NCI-H2171 treated with DMSO at 0.1 percent for 48 hours (cell line): Measurements from ENCODE around the gene TBC1D10B.

ENCODE experiments used
- DNase-seq: peaks from one replicate; lab custom pipeline; 2025; lab: John Stamatoyannopoulos, UW

TBC1D10B gene

DNA sequence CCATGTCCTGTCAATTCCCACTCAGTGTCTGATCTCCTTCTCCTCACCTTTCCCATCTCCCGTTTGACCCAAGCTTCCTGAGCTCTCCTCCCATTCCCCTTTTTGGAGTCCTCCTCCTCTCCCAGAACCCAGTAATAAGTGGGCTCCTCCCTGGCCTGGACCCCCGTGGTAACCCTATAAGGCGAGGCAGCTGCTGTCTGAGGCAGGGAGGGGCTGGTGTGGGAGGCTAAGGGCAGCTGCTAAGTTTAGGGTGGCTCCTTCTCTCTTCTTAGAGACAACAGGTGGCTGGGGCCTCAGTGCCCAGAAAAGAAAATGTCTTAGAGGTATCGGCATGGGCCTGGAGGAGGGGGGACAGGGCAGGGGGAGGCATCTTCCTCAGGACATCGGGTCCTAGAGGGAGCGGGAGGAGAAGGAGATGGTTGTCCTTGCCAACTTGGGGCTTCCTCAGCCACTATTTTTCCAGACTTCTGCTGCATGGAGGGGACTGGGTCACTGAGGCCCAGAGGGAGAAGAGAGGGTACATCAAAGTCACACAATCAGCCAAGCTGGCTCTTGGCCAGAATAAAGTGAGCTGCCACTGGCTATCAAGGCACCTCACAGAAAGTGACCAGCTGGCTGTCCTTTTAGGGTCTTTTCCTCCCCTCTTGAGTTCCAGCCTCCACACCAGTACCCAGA lies 1.9 kb upstream of the TBC1D10B start:
- no peak for DNase-seq

DNA sequence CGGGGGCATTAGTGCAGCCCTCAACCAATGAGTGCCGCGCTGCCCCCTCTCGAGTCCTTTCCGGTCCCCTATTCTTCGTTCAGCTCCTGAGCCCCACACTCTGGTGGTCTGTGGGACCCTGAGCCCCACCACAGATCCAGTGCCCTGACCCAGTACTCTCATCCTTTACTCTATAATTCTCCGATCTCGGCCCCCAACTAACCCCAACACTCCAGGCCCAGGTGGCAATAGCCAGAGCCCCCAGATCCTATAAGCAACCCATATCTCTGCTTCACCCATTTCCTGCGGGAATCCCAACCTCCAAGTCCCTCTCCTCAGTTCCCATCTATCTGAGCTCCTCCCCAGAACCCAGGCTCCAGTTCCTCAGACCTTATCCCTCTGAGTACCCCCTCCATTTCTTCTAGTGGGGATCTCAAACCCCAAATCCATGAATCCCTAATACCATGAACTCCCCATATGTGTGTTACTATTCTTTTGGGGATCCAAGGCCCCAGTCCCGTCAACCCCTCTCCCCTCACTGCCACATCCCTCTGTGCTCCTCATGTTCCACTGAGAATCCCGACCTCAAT lies 1.0 kb upstream of the TBC1D10B start:
- no peak for DNase-seq

DNA sequence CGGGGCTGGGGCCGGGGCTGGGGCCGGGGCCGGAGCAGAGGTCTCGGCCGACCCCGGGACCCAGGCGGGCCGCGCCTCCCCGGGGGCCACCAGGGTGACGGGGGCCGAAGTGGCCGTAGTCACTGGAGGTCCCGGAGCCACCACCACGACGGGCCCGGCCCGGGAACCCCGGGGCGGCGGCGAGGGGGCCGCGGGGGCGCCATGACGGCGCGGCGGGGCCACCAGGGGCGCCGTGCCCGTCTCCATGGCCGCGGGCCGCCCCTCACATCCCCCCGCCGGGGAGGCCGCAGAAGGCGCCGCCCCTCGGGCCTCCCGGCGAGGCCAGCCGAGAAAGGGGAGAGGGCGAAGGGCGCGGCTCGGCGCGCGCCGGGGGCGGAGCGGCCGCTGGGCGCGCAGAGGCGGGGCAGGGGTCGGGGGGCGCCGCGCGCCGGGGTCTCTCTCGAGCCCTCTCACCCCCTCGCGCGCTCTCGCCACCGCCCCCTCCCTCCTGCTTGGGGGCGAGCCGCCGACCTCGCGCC lies 297 bp downstream of the TBC1D10B start:
- DNase-seq: no peak

DNA sequence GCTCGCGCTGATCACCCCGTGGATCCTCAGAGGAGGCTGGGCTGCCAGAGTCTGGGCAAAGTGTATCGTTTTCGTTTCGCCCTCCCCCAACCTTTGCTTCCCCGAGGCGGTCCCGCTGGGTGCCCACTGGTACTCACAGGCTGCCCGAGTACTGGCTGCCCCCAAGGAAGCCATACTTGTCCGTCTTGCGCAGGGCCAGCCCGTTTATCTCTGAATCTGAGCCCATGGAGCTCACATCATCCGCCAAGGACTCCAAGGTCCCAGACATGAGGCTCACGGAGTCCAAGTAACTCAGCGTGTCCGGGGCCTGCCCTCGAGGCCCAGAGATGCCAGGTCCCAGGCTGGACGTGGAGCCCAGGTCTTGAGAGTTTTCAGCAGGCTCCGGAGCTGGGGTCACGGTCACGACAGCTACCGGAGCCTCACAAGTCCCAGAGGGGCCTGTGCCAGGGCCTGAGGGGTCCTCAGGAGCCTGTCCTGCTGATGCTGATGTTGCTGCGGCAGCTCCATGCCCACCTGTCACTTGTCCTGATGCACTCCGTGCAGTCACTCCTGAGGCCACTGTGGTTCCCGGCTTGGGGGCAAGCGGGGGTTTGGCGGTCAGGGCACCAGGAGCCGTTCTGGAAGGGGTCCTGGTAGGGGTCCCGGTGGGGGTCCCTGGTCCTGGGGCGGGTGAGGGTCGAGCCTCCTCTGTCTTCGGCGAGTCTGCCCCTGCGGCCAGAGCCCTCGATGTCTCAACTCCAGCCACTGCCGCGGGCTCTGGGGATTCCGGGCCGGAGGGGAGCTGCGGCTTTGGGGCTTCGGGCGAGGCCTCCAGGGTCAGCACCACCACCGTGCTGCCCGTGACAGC lies 980 bp downstream of the TBC1D10B start:
- no peak for DNase-seq

DNA sequence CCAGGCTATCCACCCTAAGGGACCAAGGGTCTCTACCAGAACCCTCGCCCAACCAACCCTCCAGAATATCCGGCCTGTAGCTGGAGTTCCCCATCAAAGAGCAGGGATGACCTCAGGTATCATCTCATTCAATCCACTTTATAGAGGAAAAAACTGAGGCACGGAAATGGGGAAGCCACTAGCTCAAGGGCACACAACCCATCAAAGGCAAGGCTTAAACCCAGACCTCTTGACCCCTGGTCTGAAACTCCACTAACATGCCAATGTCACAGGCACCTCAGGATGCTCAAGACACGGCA lies 1.6 kb downstream of the TBC1D10B start:
- no peak for DNase-seq

DNA sequence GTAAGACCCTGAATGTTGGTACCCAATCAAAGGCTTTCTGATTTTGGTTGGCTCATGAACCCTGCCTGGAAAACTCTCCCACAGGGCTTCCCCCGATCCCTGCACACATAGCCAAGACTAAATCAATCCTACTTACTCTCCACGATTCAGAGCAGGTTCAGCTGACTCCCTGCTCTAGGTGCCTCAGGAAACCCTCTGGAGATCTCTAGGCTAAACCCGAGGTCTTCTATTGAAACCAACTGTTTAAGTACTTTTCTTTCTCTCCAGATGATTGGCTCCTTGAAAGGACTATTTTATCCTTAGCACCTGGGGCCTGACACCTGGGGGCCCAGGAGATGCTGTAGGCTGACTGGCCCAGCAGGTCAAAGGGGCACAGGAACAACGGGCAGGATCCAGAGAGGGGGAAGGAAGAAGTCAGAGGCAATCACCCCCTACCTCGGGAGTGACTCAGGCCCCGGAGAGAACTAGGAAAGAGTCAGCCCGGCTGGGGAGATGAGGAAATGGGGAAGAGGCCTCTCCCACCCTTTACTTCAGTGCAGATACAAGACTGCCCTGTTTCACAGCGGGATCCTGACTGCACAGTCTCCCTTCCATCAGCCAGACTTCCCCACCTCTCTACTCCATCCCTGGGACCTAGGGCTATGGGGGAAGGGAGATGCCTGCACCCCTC lies 2.0 kb downstream of the TBC1D10B start:
- no peak for DNase-seq

DNA sequence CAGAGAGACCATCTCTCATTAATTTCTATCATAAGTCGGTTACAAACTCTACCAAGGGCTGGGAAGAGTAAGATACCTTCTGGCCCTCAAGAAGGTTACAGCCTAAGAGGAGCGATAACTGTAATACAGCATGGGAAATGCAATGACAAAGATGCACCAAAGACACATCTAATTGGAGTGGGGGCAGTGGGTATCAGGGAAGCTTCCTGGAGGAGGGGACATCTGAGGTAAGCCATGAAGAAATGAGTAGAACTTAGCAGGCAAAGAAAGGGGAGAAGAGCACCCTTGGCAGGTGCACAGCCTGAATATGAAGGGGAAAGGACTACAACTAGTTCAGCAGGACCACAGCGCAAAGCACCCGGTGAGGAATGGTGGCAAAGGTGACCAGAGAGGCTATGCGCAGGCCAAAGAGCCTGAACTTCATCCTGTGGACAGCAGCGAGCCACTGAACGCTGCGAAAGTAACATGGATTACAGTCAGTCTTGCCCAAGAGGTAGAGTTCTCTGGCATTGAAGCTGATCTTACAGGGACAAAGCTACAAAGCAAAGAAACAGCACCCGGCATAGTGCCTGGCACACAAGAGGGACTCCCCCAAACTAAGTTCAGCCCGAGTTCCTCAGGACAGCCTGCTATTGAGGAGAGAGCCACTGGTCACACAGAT lies 2.8 kb downstream of the TBC1D10B start:
- no peak for DNase-seq

DNA sequence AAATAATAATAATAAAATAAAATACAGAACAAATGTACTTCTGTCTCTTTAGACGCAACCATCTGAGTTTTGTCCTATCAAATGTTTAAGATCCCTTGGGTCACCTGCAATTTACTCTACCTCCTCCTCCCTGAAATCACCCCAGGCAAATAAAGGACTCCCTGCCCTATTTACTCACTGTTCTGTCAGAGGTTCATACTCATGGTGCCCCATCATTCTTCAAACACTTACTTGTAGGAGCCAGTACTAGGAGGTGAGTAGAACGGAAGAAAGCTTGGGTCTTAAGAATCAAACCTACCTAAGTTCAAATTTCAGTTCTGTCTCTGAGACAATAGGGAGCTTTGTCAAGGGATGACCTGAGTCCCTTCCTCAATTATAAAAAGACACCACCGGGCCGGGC lies 3.8 kb downstream of the TBC1D10B start:
- DNase-seq: no peak

DNA sequence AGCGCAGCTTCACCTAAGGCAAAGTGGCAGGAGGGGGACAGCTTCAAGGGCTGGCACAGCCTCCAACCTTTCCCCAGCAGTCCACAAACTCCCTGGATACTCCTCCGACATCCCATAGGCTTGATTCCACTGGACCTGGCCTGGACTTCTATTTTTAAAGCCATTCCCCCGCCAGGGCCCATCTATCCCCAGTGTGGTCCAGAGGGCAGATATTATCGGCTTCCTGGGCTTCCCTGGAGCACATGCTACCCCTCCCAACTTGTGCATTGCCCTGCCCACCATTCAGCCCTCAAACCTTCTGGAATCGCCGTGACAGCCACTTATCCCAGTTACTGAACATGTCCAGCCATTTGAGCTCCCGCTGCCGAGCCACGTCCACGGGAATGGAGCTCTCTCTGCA lies 5.1 kb downstream of the TBC1D10B start:
- DNase-seq: no peak

DNA sequence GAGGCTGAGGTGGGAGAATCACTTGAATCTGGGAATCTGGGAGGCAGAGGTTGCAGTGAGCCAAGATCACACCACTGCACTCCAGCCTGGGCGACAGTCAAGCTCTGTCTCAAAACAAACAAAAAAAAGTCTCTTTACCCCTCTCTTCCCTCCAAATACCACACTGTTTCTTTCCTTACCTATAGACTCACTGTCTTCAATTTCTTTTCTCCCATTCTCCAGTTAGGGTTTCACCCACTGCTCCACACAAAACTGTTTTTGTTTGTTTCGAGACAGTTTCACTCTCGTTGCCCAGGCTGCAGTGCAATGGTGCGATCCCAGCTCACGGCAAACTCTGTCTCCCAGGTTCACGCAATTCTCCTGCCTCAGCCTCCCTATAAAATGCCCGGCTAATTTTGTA lies 9.1 kb downstream of the TBC1D10B start:
- no peak for DNase-seq

DNA sequence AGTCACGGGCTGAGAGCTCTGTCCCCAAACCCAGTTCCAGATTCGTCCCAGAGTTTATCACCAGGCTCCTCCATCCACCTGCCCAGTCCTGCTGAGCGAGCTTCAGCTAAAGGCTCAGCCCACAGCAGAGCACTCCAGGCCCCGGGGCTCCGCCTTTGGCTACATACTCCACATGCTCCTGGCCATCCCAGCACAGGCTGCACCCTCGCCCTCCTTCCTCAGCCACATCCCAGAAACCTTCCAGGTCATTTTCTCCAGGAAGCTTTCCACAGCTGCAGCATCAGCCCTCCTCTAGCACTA lies 10.5 kb downstream of the TBC1D10B start:
- DNase-seq: no peak

DNA sequence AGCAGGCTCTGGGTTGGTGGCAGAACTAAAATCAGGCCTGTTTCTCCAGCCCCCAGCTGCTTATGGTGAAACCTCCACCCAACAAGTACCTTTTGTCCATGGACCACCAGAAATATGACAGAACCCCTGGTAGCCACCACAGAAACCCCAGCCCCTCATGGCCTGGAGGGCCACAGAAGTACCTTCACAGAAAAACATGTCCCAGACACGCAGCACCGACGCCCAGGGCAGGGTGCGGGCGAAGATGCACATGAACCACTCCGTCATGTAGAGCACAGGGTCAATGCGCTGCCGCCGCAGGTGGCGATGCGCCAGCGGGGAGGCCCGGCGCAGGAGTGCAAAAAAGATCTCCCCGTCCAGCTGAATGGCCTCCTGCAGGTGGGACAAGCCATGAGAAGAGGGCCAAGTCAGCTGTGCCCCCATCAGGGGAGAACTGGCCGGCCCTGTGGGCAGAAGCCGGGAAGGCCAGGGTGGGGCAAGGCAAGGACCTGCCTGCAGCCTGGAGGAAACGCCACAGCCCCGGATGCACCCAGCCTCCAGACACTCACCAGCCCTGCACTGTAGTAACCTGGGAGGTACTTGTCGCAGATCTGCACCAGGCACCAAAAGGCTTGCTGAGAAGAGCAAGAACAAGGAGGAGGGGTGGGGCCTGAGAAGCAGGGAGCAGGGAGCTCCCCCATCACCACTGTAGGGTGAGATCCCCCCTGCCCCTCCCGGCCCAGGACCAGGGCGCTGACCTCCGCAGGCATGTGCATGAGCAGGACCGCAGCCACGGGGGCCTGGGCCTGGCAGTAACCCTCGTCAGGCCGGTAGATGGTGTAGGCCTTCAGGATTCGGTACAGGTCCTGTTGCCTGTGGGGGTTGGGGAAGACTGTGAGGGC lies 11.1 kb downstream of the TBC1D10B start:
- DNase-seq: no peak

DNA sequence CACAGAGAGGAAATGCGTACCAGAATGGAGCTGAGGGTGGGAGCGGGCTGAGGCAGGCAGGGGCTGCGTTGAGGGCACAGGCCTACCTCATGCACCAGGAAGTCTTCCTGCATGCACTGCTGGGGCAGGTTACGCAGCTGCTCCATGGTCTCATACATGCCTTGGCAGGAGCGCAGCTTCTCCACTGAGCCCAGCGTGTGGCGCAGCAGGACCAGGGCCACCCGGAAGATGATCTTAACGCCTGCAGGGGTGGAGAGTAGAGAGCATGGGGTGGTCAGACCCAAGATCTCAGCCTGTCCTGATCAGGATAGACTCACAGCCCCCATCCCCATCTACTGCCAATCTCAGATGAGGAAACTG lies 11.7 kb downstream of the TBC1D10B start:
- no peak for DNase-seq

DNA sequence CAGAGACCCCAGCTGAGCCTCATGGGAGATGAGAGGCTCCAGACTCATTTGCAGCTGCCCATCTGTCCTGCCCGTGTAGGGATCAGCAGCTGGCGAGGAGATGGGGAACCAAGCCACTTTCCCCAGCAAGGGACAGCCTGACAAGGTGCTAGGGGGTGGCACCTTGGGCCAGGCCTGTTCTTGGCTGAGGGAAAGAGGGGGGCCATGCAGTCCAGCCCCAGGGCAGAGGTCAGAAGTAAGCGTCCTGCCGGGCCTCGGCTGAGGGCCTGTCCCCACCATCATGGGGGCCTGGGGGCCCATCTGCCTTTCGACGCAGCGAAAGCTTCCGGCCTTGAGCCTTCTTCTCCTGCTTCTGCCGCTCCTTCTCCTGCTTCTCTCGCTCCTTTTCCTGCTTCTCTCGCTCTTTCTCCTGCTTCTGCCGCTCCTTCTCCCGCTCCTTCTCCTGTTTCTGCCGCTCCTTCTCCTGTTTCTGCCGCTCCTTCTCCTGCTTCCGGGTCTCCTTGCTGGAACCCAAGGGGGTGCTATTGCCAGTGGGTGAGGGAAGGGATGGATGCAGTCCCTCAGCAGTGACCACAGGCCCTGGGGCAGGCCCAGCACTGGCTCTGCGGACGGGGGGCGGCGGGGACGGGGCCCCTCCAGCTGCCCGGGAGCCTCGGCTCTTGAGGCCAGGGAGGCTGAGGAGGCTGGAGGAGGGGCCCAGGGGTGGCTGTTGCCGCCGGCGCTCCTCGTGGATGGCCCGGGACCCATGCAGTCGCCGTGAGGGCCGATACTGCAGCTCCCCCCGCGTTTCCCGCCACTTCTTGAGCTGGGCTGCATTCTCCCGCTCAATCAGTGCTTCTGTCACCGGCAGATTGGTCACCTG lies 12.3 kb downstream of the TBC1D10B start:
- no peak for DNase-seq

DNA sequence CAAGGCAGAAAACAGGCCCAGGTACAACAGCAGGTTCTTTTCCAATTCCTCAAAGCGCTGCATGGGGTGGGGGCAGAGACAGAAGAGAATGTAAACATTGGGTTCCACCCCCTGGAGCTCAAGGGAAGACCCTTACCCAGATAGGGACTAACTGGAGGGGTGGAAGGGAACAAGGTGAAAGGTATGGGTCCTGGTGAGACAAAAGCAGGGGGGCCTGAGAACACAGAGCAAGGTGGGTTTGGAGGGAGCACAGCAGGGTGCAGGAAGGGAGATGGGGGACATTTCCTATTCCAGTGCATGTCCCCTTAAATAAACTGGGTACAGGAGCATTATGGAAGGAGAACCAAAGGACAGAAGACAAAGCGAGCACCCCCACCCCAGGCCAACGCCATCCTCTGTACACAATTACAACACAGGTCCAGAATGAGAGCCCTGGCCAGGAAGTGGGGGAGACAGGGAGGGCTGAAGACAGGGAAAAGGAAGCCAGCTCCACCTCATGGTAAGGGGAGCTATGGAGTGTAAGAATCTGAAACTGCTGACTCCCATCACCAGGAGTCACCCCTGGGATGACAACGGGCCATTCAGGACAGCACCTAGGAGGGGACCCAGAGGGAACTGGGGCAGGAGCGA lies 13.1 kb downstream of the TBC1D10B start:
- no peak for DNase-seq

DNA sequence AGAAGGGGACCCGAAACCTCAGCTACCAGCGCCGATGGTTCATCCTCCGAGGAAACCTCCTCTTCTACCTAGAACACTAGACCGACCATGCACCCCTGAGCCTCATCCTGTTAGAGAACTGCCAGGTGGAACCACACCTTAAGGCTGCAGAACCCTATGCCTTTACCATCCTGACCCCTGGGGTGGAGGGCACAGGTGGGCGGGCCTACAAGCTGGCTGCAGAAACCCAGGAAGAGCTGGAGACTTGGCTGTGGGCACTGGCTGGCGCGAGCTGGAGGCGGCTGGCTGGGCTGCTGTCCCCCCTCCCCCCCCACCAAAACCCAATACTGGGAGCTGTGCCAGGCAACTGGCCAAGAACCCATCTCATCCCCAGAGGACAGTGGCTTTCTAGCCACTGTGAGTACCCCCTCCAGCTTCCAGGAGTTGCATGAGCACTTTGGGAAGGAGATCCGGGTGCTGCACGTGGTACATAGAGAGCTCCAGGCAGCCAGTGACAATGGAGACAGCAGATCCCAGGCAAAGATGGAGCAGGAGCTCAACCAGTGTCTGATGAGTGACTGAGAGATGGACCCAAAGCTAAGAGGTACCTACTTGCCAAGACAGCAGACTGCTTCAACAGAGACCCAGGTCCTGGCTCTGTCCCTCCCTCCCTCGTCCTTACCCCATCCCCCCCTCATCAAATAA lies 13.8 kb downstream of the TBC1D10B start:
- no peak for DNase-seq

DNA sequence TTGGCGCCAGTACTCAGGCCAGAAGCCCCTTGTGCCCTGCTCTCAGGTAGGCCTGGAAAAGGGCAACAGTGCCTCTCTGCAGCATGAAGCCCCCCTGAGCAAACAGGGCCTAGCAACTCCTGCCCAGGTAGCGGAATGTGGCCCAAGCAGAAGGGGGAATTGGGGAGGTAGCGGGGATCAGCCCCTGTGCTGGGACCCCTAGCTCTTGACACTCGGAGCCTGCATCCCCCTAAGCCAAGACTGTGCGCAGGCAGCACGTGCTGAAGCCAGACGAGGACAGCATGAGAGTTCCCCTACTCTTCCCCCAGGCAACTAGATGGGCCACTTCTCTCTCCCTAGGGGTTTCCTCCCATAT lies 14.4 kb downstream of the TBC1D10B start:
- no peak for DNase-seq

DNA sequence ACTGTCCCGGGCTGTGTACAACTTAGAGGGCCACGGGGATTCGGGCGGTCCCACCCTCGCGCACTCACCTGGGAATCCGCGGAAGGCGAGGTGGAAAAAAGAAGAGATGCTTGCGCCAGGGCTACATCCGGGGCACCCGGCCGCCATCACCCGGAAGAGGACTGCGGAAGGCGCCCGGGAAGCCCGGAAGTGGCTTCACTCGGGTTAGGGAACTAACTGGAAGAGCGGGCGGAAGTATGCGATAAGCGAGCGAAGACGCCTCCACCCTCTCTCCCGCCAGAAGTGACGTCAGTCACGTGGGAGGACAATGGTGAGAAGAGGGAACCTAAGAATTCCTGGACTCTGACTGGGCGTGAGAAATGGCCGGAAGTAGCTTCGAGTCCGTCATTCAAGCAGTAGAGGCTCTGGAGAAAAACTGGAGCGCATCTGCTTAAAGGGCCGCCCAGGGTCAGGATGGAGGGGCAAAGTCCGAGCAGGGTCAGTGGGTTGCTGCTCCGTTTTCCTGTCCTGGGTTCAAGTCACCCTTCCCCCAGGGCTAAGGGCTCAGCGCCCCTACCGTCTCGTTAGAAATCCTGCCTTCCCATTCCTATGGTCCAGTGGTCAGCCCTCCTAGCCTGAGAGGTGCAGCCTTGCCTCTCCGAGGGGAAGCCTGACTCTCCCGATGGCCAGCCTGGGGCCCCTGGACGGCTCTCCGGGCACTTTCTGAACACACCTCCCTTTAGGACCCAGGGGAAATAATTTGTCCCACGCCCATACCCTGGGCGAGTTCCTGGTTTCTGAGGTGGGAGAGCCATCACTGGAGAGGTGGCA lies 14.9 kb downstream of the TBC1D10B start, which contains the start of gene CD2BP2:
TSS of gene CD2BP2 (minus strand) at position 165 of the 810 bp plus-strand sequence. CDS start 627 bp downstream, outside the sequence.
- DNase-seq: peak; percentile 98
